Dendritic cell treated with granulocyte-macrophage colony-stimulating factor and Interleukin-4, amounts not matched to agents 40 ng/mL and 50 ng/mL, for 4 days (primary cell): Measurements from ENCODE around the gene SLC2A11.

Experiments
- H3K27ac Mint-ChIP-seq: one replicate; pipeline ENCODE4 v1.8.0; 2022; ENCODE audit warnings: mild to moderate bottlenecking, mixed read lengths
- H3K27me3 Mint-ChIP-seq: one replicate; pipeline ENCODE4 v1.8.0; 2022; ENCODE audit warnings: mild to moderate bottlenecking, mixed read lengths
- H3K36me3 Mint-ChIP-seq: one replicate; pipeline ENCODE4 v1.8.0; 2022; ENCODE audit warnings: low read depth, mixed read lengths
- H3K4me1 Mint-ChIP-seq: one replicate; pipeline ENCODE4 v1.8.0; 2022; ENCODE audit warnings: low read depth, mixed read lengths
- H3K4me3 Mint-ChIP-seq: one replicate; pipeline ENCODE4 v1.8.0; 2022; ENCODE audit warnings: mild to moderate bottlenecking, moderate library complexity, mixed read lengths
- H3K9me3 Mint-ChIP-seq: one replicate; pipeline ENCODE4 v1.8.0; 2022; ENCODE audit warnings: mixed read lengths
- intact Hi-C: fragments of 100-400 bp; cut with micrococcal nuclease; formaldehyde crosslinking; loops from one replicate; pipeline ENCODE4 v1.15.0; 2022

The SLC2A11 gene

GRCh38 chr22:23857606-23858483 lies at the start of gene SLC2A11:
SLC2A11 (plus strand) TSS chr22:23857875; CDS start chr22:23858000, 125 bp downstream.
- Mint-ChIP-seq H3K4me3 (peak within 1 kb of the TSS; percentile 91), H3K36me3 (no peaks in the 10 kb centered on the region), H3K27me3 (peaks cover 2% of the 10 kb centered on the region), H3K4me1 (peaks cover 17% of the 10 kb centered on the region), H3K27ac (peak within 1 kb of the TSS; percentile 87), H3K9me3 (no peaks in the 10 kb centered on the region)
- intact Hi-C loops, result loop anchor here (5.0 kb wide), 2 partner anchors 34 to 54 kb away; partner anchors contain the start of gene MIF

- H3K27ac Mint-ChIP-seq, result no peak overlapping the region
- H3K27me3 Mint-ChIP-seq, result no peaks in the 10 kb centered on the region
- H3K36me3 Mint-ChIP-seq, result peaks cover 98% of the 10 kb centered on the region
- peaks cover 5% of the 10 kb centered on the region for H3K4me1 Mint-ChIP-seq
- no peak overlapping the region for H3K4me3 Mint-ChIP-seq
- intact Hi-C loops, result no loop called here
- no peaks in the 10 kb centered on the region for H3K9me3 Mint-ChIP-seq
Observed at GRCh38 chr22:23812378-23812777, 45.3 kb upstream of the SLC2A11 start.

GRCh38 chr22:23815541-23816155 lies 42.0 kb upstream of the SLC2A11 start:
- H3K4me3 Mint-ChIP-seq, result no peak overlapping the region
- no peak overlapping the region for H3K27ac Mint-ChIP-seq
- H3K36me3 Mint-ChIP-seq, result peaks cover 98% of the 10 kb centered on the region
- peaks cover 9% of the 10 kb centered on the region for H3K4me1 Mint-ChIP-seq
- no peaks in the 10 kb centered on the region for H3K9me3 Mint-ChIP-seq
- H3K27me3 Mint-ChIP-seq, result no peaks in the 10 kb centered on the region
- intact Hi-C loops, result no loop called here

GRCh38 chr22:23816156-23816976 lies 41.3 kb upstream of the SLC2A11 start:
- Mint-ChIP-seq H3K27me3 (no peaks in the 10 kb centered on the region), H3K36me3 (peaks cover 98% of the 10 kb centered on the region), H3K9me3 (no peaks in the 10 kb centered on the region), H3K4me1 (peaks cover 13% of the 10 kb centered on the region), H3K4me3 (no peak overlapping the region), H3K27ac (no peak overlapping the region)
- intact Hi-C loops, result no loop called here

GRCh38 chr22:23817146-23817545 lies 40.5 kb upstream of the SLC2A11 start:
- H3K4me3 Mint-ChIP-seq, result no peak overlapping the region

DNA sequence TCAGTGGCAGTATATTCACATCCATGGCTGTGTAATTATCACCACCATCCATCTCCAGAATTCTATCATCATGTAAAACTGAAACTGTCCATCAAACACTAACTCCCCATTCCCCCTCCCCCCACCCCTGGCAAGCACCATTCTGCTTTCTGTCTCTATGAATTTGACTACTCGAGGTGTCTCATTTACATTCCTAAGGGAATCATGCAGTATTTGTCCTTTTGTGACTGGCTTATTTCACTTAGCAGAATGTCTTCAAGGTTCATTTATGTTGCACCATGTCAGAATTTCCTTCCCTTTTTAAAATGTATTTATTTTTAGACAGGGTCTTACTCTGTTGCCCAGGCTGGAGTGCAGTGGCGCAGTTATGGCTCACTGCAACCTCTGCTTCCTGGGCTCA lies 39.1 kb upstream of the SLC2A11 start:
- no peak overlapping the region for H3K4me3 Mint-ChIP-seq
- H3K36me3 Mint-ChIP-seq, result peaks cover 99% of the 10 kb centered on the region
- no peaks in the 10 kb centered on the region for H3K9me3 Mint-ChIP-seq
- H3K4me1 Mint-ChIP-seq, result peaks cover 9% of the 10 kb centered on the region
- no peak overlapping the region for H3K27ac Mint-ChIP-seq
- H3K27me3 Mint-ChIP-seq, result no peaks in the 10 kb centered on the region
- intact Hi-C loops, result no loop called here

More at GRCh38 chr22:23817146-23817545, 40.5 kb upstream of the SLC2A11 start:
- no peak overlapping the region for H3K27ac Mint-ChIP-seq
- H3K27me3 Mint-ChIP-seq, result no peaks in the 10 kb centered on the region
- peaks cover 99% of the 10 kb centered on the region for H3K36me3 Mint-ChIP-seq
- H3K4me1 Mint-ChIP-seq, result peaks cover 9% of the 10 kb centered on the region
- no peaks in the 10 kb centered on the region for H3K9me3 Mint-ChIP-seq
- intact Hi-C loops, result no loop called here

GRCh38 chr22:23820748-23821211 lies 36.9 kb upstream of the SLC2A11 start:
- Mint-ChIP-seq H3K27ac (peak overlapping the region; percentile 26), H3K27me3 (no peaks in the 10 kb centered on the region), H3K4me3 (no peak overlapping the region), H3K9me3 (no peaks in the 10 kb centered on the region), H3K36me3 (peaks cover 100% of the 10 kb centered on the region), H3K4me1 (peaks cover 9% of the 10 kb centered on the region)
- intact Hi-C loops, result no loop called here

GRCh38 chr22:23822101-23822671 lies 35.5 kb upstream of the SLC2A11 start:
- intact Hi-C loops, result no loop called here
- H3K27me3 Mint-ChIP-seq, result no peaks in the 10 kb centered on the region
- peaks cover 100% of the 10 kb centered on the region for H3K36me3 Mint-ChIP-seq
- peak overlapping the region; percentile 5 for H3K27ac Mint-ChIP-seq
- no peaks in the 10 kb centered on the region for H3K9me3 Mint-ChIP-seq
- peaks cover 9% of the 10 kb centered on the region for H3K4me1 Mint-ChIP-seq
- no peak overlapping the region for H3K4me3 Mint-ChIP-seq

DNA sequence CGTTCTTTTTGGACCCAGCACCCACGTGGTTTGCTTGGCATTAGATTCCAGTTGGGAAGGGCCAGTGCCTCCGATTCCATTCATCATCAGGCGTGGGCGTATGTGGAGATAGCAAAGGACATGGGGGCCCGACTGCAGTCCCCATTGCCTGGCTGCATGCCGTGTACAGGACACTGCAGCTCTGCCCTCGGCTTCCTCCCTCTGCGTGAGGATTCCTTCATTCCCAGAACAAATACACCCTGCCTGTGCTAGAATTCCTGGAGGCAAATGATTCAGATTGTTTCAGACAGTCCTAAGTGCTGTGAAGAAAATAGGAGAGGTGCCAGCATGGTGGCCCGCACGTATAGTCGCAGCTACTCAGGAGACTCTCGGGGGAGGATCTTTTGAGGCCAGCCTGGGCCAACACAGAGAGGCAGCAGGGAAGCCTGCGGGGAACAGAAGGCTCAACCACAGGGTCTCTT lies 34.3 kb upstream of the SLC2A11 start:
- no peak overlapping the region for H3K4me3 Mint-ChIP-seq
- H3K27ac Mint-ChIP-seq, result no peak overlapping the region
- peaks cover 9% of the 10 kb centered on the region for H3K4me1 Mint-ChIP-seq
- H3K27me3 Mint-ChIP-seq, result no peaks in the 10 kb centered on the region
- intact Hi-C loops, result no loop called here
- peaks cover 100% of the 10 kb centered on the region for H3K36me3 Mint-ChIP-seq
- no peaks in the 10 kb centered on the region for H3K9me3 Mint-ChIP-seq

DNA sequence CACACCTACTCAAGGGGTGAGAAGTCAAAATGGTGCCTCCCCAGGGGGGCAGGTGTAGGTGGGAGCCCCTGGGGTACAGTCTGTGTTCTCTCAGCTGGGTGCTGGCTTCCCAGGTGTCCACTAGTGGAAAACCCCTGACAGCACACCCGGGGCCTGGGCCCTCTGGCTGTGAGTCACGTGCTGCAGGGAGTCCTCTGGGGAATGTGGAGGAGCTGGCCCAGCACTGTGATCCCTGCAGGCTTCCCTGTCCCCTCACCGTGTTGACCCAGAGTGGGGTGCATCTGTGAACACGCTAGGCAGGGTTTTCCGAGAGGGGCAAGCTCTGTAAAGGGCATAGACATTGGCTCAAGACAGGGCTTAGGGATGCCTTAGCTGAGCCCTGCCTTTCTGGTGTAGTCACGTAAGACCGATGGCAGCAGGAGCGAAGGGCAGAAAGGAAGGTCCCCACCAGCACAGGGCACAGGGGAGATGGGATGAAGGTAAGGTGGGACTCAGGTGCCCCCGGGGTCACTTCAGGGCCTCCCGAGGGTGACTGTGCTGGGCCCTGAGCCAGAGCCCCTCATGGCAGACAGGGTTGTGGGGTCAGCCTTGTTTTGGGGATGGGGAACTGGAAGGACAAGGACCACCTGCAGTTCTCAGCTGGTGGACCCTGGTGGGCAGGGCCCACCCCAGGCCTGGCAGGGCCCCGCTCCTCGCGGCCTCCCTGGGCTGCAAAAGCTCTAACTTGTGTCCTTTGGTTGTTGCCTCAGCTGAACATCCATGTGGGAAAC lies 33.0 kb upstream of the SLC2A11 start:
- Mint-ChIP-seq H3K9me3 (no peaks in the 10 kb centered on the region), H3K36me3 (peaks cover 100% of the 10 kb centered on the region), H3K4me3 (no peak overlapping the region), H3K4me1 (peaks cover 9% of the 10 kb centered on the region), H3K27me3 (no peaks in the 10 kb centered on the region), H3K27ac (no peak overlapping the region)
- intact Hi-C loops, result no loop called here

DNA sequence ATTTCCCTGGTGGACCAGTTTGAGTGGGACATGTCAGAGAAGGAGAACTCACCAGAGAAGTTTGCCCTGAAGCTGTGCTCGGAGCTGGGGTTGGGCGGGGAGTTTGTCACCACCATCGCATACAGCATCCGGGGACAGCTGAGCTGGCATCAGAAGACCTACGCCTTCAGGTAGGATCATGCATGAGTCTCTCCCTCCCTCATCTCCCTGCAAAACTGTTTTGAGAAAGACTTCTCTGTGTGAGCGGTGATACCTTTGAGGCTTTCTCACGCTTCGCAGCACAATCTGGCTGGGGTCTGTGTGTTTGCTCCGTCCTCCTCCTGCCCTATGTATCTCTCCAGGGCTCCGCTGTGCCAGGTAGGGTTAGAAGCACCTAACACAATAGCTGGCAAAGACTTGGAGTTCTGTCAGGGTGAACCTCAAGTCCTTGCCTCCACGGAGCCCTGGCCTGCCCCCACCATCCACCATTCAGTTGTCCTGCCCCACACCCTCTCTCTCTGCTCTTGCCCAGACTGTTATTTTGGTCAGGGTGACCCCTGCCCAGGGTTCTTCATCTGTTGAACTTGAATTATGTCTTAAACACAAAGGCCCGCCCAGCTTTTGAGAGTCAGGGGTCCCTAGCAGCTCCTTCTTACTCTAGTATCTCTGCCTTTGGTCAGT lies 32.3 kb upstream of the SLC2A11 start:
- no peak overlapping the region for H3K27ac Mint-ChIP-seq
- peaks cover 7% of the 10 kb centered on the region for H3K4me1 Mint-ChIP-seq
- H3K27me3 Mint-ChIP-seq, result no peaks in the 10 kb centered on the region
- H3K4me3 Mint-ChIP-seq, result no peak overlapping the region
- intact Hi-C loops, result no loop called here
- no peaks in the 10 kb centered on the region for H3K9me3 Mint-ChIP-seq
- H3K36me3 Mint-ChIP-seq, result peaks cover 100% of the 10 kb centered on the region

GRCh38 chr22:23826510-23827350 lies 30.9 kb upstream of the SLC2A11 start:
- intact Hi-C loops, result no loop called here
- peaks cover 100% of the 10 kb centered on the region for H3K36me3 Mint-ChIP-seq
- no peaks in the 10 kb centered on the region for H3K4me1 Mint-ChIP-seq
- H3K27ac Mint-ChIP-seq, result no peak overlapping the region
- H3K4me3 Mint-ChIP-seq, result no peak overlapping the region
- H3K9me3 Mint-ChIP-seq, result no peaks in the 10 kb centered on the region
- no peaks in the 10 kb centered on the region for H3K27me3 Mint-ChIP-seq
